Smooth muscle cell (in vitro differentiated cells): ENCODE results near the gene HOXC9. TPM values are rescaled to one million over a fixed set of nuclear protein-coding genes. Genes with fewer than 3 reads are reported as not detected.

Source experiments
- DNase-seq: peaks from one replicate; lab custom pipeline; 2025; ENCODE audit not compliant: unreplicated experiment; lab: John Stamatoyannopoulos, UW
- H2AFZ ChIP-seq: fragments of 200-600 bp; sonication (generic); 2 replicates; pipeline ENCODE4 v1.6.0; 2016; ENCODE audit warnings: antibody characterized with exemption, low read depth, mild to moderate bottlenecking
- H3F3A ChIP-seq: fragments of 200-600 bp; sonication (generic); 2 replicates; pipeline ENCODE4 v1.6.0; 2017; ENCODE audit warnings: antibody characterized with exemption, low read depth
- H3K27ac ChIP-seq: fragments of 200-600 bp; sonication (generic); 2 replicates; pipeline ENCODE4 v1.5.1; 2016; ENCODE audit warnings: low read depth, mild to moderate bottlenecking
- H3K27me3 ChIP-seq: fragments of 200-600 bp; sonication (generic); 2 replicates; pipeline ENCODE4 v1.6.1; 2016; ENCODE audit warnings: low read depth, mild to moderate bottlenecking
- H3K36me3 ChIP-seq: fragments of 200-600 bp; sonication (generic); 2 replicates; pipeline ENCODE4 v1.5.1; 2016; ENCODE audit warnings: low read depth
- H3K4me1 ChIP-seq: fragments of 200-600 bp; sonication (generic); 2 replicates; pipeline ENCODE4 v1.5.1; 2016; ENCODE audit warnings: low read depth
- H3K4me2 ChIP-seq: fragments of 200-600 bp; sonication (generic); 2 replicates; pipeline ENCODE4 v1.6.0; 2016; ENCODE audit warnings: mild to moderate bottlenecking
- H3K4me3 ChIP-seq: fragments of 200-600 bp; sonication (generic); 2 replicates; pipeline ENCODE4 v1.5.1; 2016; ENCODE audit warnings: mild to moderate bottlenecking
- H3K79me2 ChIP-seq: fragments of 200-600 bp; sonication (generic); 2 replicates; pipeline ENCODE4 v1.6.0; 2016; ENCODE audit warnings: low read depth, mild to moderate bottlenecking
- H3K9ac ChIP-seq: fragments of 200-600 bp; sonication (generic); 2 replicates; pipeline ENCODE4 v1.6.0; 2016; ENCODE audit warnings: low read depth
- H3K9me3 ChIP-seq: fragments of 200-600 bp; sonication (generic); replicated peaks from 2 replicates; pipeline ENCODE4 v1.5.1; 2016; ENCODE audit warnings: low read depth
- H4K20me1 ChIP-seq: fragments of 200-600 bp; sonication (generic); 2 replicates; pipeline ENCODE4 v1.6.0; 2016; ENCODE audit warnings: low read depth
- WGBS: methylation state at CpG from one replicate; pipeline ENCODE4 v1.1.7; 2016; ENCODE audit warnings: low lambda C conversion rate; 5-methylcytosine and 5-hydroxymethylcytosine counted together
- microRNA counts: library from miRNA; unstranded; fragments of <30 nt; microRNA quantifications from one replicate; lab custom pipeline; 2016
- microRNA-seq: library from miRNA; unstranded; fragments of <30 nt; microRNA quantifications from one replicate; pipeline ENCODE4, GENCODE V29; 2016; ENCODE audit warnings: borderline number of aligned reads
- polyA plus RNA-seq: library from polyadenylated mRNA; unstranded; fragments of >200 nt; fragmentation: Nextera tagmentation; extraction: Ambion mirVana; gene quantifications from 2 replicates; pipeline ENCODE4 v1.2.1, GENCODE V29; 2016
- small RNA-seq: library from RNA; depleted of rRNA; stranded (forward); fragments of <200 nt; gene quantifications from one replicate; pipeline ENCODE3, GENCODE V24; 2014
- total RNA-seq: library from RNA; depleted of rRNA; stranded (reverse); fragments of >200 nt; gene quantifications from 2 replicates; pipeline ENCODE4 v1.2.3, GENCODE V29; 2014
- TF ChIP-seq, protein P1 (sequence below): fragments of 200-600 bp; sonication (generic); IDR thresholded peaks from 2 replicates; pipeline ENCODE4 v1.5.1; 2017; ENCODE audit warnings: borderline replicate concordance, mild to moderate bottlenecking, antibody characterized with exemption; ENCODE audit not compliant: insufficient read depth, poor library complexity, severe bottlenecking

The HOXC9 gene
- total and polyA plus RNA-seq, 2 experiments from 2014 or later: 1.2 to 2.7 TPM

DNA sequence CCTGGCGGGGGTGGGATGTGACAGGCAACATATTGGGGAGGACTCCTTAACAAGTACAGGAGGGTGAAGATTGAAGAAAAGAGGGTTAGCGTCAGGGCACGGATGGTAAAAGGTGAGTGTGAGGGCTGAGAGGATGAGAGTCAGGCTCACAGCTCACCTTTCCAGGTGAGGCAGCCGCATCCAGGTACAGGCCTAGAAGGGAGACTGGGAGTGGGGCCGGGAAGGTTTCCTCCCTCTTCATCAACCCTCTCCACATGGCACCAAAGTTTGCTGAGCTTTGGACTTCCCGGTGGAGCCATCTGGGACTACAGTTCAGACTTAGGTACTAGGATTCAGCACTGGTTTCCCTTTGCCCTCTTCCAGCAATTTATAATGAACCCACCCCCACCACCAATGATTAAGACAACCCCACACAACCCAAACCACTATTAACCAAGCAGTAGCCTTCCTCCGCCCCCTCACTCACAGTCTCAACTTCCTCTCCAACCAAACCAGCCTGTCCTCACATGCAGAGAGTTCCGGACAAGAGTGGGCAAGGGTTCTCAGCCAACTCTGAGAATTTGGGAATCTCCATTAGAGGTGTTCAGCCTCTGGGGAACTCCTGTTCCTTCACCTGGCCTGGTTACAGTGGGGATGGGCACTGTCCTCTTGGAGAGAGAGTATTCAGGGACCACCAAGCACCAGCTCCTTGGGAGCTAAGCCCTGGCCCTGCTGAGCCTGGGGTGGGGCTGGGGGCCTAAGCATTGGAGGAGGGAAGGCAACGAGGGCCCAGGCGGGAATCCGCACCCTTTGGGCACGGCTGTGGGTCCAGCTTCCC, 51.3 kb downstream of the HOXC9 start:
- 20% methylated on average over 12 of the region's 12 CpGs for WGBS
- no peak overlapping the region for H2AFZ ChIP-seq
- H4K20me1 ChIP-seq: peaks cover 28% of the 10 kb centered on the region
- no peak overlapping the region for H3K9ac ChIP-seq
- H3K9me3 ChIP-seq: no peaks in the 10 kb centered on the region
- DNase-seq: no peak
- TF ChIP-seq, protein P1, sequence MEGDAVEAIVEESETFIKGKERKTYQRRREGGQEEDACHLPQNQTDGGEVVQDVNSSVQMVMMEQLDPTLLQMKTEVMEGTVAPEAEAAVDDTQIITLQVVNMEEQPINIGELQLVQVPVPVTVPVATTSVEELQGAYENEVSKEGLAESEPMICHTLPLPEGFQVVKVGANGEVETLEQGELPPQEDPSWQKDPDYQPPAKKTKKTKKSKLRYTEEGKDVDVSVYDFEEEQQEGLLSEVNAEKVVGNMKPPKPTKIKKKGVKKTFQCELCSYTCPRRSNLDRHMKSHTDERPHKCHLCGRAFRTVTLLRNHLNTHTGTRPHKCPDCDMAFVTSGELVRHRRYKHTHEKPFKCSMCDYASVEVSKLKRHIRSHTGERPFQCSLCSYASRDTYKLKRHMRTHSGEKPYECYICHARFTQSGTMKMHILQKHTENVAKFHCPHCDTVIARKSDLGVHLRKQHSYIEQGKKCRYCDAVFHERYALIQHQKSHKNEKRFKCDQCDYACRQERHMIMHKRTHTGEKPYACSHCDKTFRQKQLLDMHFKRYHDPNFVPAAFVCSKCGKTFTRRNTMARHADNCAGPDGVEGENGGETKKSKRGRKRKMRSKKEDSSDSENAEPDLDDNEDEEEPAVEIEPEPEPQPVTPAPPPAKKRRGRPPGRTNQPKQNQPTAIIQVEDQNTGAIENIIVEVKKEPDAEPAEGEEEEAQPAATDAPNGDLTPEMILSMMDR: no peak
- H3K27me3 ChIP-seq: peaks cover 100% of the 10 kb centered on the region
- no peak overlapping the region for H3K4me3 ChIP-seq
- H3K36me3 ChIP-seq: no peaks in the 10 kb centered on the region
- peaks cover 4% of the 10 kb centered on the region for H3K4me1 ChIP-seq
- no peaks in the 10 kb centered on the region for H3F3A ChIP-seq
- H3K27ac ChIP-seq: no peak overlapping the region
- H3K79me2 ChIP-seq: no peaks in the 10 kb centered on the region
- H3K4me2 ChIP-seq: no peak overlapping the region

DNA sequence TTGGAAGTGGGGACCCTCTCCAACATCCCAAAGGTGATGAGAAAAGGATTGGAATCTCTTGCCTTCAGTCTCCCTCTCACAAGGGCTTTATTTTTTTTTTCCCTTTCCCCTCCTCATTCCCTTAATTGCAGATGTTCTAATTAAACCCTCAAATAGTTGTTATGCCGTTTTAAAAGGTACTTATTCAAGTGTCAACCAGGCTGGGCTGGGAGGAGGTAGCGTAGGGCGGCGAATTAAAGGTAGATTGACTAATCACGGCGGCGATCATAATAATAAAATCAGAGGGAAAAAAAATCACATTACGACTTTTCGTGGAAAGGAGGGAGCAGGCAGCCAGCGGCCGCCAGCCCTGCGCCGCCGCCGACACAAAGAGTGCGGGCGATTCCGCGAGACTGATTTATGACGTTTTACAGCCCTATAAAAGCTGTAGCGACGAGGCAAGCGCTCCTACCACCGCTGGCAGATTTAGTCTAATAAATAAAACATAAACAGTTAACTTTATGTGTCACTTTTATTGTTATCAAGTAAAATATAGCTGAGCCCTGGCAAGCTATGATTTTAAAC, 52.0 kb downstream of the HOXC9 start:
- peak overlapping the region; percentile 55 for H3K4me2 ChIP-seq
- H3K4me3 ChIP-seq: peak overlapping the region; percentile 16
- H3K27ac ChIP-seq: no peak overlapping the region
- DNase-seq: no peak
- H3K4me1 ChIP-seq: peaks cover 4% of the 10 kb centered on the region
- no peaks in the 10 kb centered on the region for H3F3A ChIP-seq
- no peaks in the 10 kb centered on the region for H3K9me3 ChIP-seq
- no peaks in the 10 kb centered on the region for H3K79me2 ChIP-seq
- peaks cover 100% of the 10 kb centered on the region for H3K27me3 ChIP-seq
- whole genome bisulfite sequencing: 3% methylated on average over 24 of the region's 24 CpGs
- H3K9ac ChIP-seq: no peak overlapping the region
- TF ChIP-seq, protein P1: no peak
- H3K36me3 ChIP-seq: no peaks in the 10 kb centered on the region
- H2AFZ ChIP-seq: no peak overlapping the region
- H4K20me1 ChIP-seq: peaks cover 20% of the 10 kb centered on the region

DNA sequence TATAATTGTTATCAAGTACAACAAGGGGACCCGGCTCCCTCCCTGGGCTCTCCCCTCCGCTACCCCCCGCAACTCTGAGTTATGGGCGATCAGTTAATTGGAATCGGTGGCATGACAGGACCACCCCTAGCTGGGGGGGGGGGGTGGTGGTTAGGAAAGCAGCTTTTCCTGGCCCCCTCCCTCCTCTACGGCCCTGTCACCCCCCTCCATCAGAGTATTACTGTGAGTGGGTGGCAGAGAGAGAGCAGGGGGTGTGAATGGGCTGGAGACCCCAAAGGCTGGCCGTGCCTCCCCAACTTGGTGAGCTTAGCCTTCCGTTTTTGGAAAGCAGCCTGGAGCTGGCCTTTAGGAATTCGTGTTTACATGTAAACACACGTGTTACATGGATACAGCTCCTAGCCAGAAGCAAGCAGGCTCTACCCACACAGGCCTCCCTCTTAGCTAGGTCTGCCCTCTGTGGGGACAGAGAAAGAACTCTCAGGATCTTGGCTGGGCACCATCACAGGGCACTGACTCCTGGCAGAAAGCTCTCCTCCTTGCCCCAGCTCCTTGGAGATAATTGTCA, 52.6 kb downstream of the HOXC9 start:
- DNase-seq: no peak
- Histone ChIP-seq H3K4me2 (peak overlapping the region; percentile 55), H3K4me3 (peak overlapping the region; percentile 16), H3F3A (no peaks in the 10 kb centered on the region), H3K4me1 (no peaks in the 10 kb centered on the region), H3K36me3 (no peaks in the 10 kb centered on the region), H3K27me3 (peaks cover 100% of the 10 kb centered on the region), H3K9me3 (no peaks in the 10 kb centered on the region), H2AFZ (no peak overlapping the region), H3K27ac (no peak overlapping the region), H3K9ac (no peak overlapping the region), H4K20me1 (peaks cover 16% of the 10 kb centered on the region), H3K79me2 (no peaks in the 10 kb centered on the region)
- WGBS: 10% methylated on average over 10 of the region's 10 CpGs
- TF ChIP-seq, protein P1: no peak

MicroRNAs encoded within 50 kb of the gene (microRNA counts, 767-probe panel; counts per million panel counts)
- microRNA hsa-miR-196a-5p (lab: Ali Mortazavi, UCI) (4,586 counts per million, percentile 19 among the panel's probes with 10 or more counts), microRNA hsa-miR-615-3p (lab: Ali Mortazavi, UCI) (183 counts per million), microRNA hsa-miR-615-5p (lab: Ali Mortazavi, UCI) (183 counts per million)

Small RNAs within 50 kb of the gene (microRNA-seq; reads per million reads assigned to microRNA genes)
- 355 reads per million, percentile 71 among the genes with 10 or more reads in this experiment for gene MIR196A2
- gene MIR615: 560 reads per million, percentile 74 among the genes with 10 or more reads in this experiment

Small RNAs within 50 kb of the gene (small RNA-seq; reads per million reads assigned to genes)
- gene AC012531.3 (not detected), gene AC012531.4 (not detected), gene HOXC5 (0.21 reads per million), gene MIR196A2 (8.5 reads per million, percentile 75 among the genes with 10 or more reads in this experiment), gene MIR615 (4.2 reads per million, percentile 59 among the genes with 10 or more reads in this experiment), gene RF01905 (not detected), gene RF01906 (not detected)

Other genes starting within 250 kb of the HOXC9 start
- gene CISTR, start 248.2 kb upstream of the HOXC9 start, total RNA-seq: not detected in 2 replicates
- gene CISTR, start 248.2 kb upstream of the HOXC9 start, polyA plus RNA-seq: not detected in 2 replicates
- gene HOXC13, start 61.3 kb upstream of the HOXC9 start, total RNA-seq: 2.4 and 3.6 TPM in 2 replicates
- 2.2 and 5.0 TPM in 2 replicates for gene HOXC13, start 61.3 kb upstream of the HOXC9 start, polyA plus RNA-seq
- not detected in 2 replicates for gene HOXC12, start 45.3 kb upstream of the HOXC9 start, total RNA-seq
- 0.32 TPM in 1 of 2 replicates, not detected in the other for gene HOXC12, start 45.3 kb upstream of the HOXC9 start, polyA plus RNA-seq
- 0.27 and 0.72 TPM in 2 replicates for gene HOXC11, start 27.0 kb upstream of the HOXC9 start, total RNA-seq
- 0.23 and 0.25 TPM in 2 replicates for gene HOXC11, start 27.0 kb upstream of the HOXC9 start, polyA plus RNA-seq
- gene HOTAIR, start 25.2 kb upstream of the HOXC9 start, total RNA-seq: not detected in 2 replicates
- gene HOTAIR, start 25.2 kb upstream of the HOXC9 start, polyA plus RNA-seq: 0.43 and 0.51 TPM in 2 replicates
- not detected in 2 replicates for gene HOXC10, start 15.0 kb upstream of the HOXC9 start, total RNA-seq
- gene HOXC10, start 15.0 kb upstream of the HOXC9 start, polyA plus RNA-seq: 0.66 and 0.67 TPM in 2 replicates
- gene HOXC8, start 8.8 kb downstream of the HOXC9 start, total RNA-seq: 1.4 and 1.6 TPM in 2 replicates
- gene HOXC8, start 8.8 kb downstream of the HOXC9 start, polyA plus RNA-seq: 3.8 and 4.4 TPM in 2 replicates
- gene HOXC6, start 28.3 kb downstream of the HOXC9 start, total RNA-seq: 3.0 and 3.1 TPM in 2 replicates
- gene HOXC6, start 28.3 kb downstream of the HOXC9 start, polyA plus RNA-seq: 8.3 and 12.3 TPM in 2 replicates
- 1.3 TPM in 1 of 2 replicates, not detected in the other for gene HOXC5, start 32.9 kb downstream of the HOXC9 start, total RNA-seq
- gene HOXC5, start 32.9 kb downstream of the HOXC9 start, polyA plus RNA-seq: 0.54 TPM in 1 of 2 replicates, not detected in the other
- 0.49 TPM in 2 replicates for gene HOXC4, start 53.7 kb downstream of the HOXC9 start, total RNA-seq
- gene HOXC4, start 53.7 kb downstream of the HOXC9 start, polyA plus RNA-seq: 1.2 and 1.9 TPM in 2 replicates
- gene SMUG1, start 188.8 kb downstream of the HOXC9 start, total RNA-seq: 36.7 and 39.4 TPM in 2 replicates
- 40.5 and 49.2 TPM in 2 replicates for gene SMUG1, start 188.8 kb downstream of the HOXC9 start, polyA plus RNA-seq